Neural cell (in vitro differentiated cells): Measurements from ENCODE around the gene MATN3. TPM values are rescaled to one million over a fixed set of nuclear protein-coding genes. Genes with fewer than 3 reads are reported as not detected.

Experiments
- H2AFZ ChIP-seq: fragments of 200-600, 300-800 bp; sonication (generic), shearing (Covaris generic); 2 replicates; pipeline ENCODE4 v1.6.0; 2014; ENCODE audit warnings: low read depth, mild to moderate bottlenecking, antibody characterized with exemption, low read length, moderate library complexity
- H3F3A ChIP-seq: fragments of 200-600 bp; shearing (Covaris generic); 2 replicates; pipeline ENCODE4 v1.6.1; 2016; ENCODE audit warnings: mild to moderate bottlenecking, moderate library complexity, mixed read lengths, antibody characterized with exemption, low read length; ENCODE audit not compliant: insufficient read depth, poor library complexity, severe bottlenecking
- H3K27ac ChIP-seq: fragments of 200-600, 300-800 bp; sonication (generic), shearing (Covaris generic); 2 replicates; pipeline ENCODE4 v1.5.1; 2014; ENCODE audit warnings: mild to moderate bottlenecking, low read length, moderate library complexity
- H3K27me3 ChIP-seq: fragments of 300-800, 200-600 bp; sonication (generic), shearing (Covaris generic); 2 replicates; pipeline ENCODE4 v1.6.0; 2014; ENCODE audit warnings: mild to moderate bottlenecking, low read depth, low read length, moderate library complexity; ENCODE audit not compliant: insufficient read depth
- H3K36me3 ChIP-seq: fragments of 300-800, 200-600 bp; sonication (generic), shearing (Covaris generic); 2 replicates; pipeline ENCODE4 v1.5.1; 2014; ENCODE audit warnings: mild to moderate bottlenecking, antibody characterized with exemption, low read length, moderate library complexity; ENCODE audit not compliant: insufficient read depth
- H3K4me2 ChIP-seq: fragments of 300-800, 200-600 bp; sonication (generic), shearing (Covaris generic); 2 replicates; pipeline ENCODE4 v1.6.0; 2014; ENCODE audit warnings: mild to moderate bottlenecking, low read length
- H3K4me3 ChIP-seq: fragments of 300-800, 200-600 bp; sonication (generic), shearing (Covaris generic); 2 replicates; pipeline ENCODE4 v1.5.1; 2014; ENCODE audit warnings: mild to moderate bottlenecking, low read length, moderate library complexity
- H3K79me2 ChIP-seq: fragments of 200-600 bp; shearing (Covaris generic); replicated peaks from 2 replicates; pipeline ENCODE4 v1.6.0; 2014; ENCODE audit warnings: mild to moderate bottlenecking, low read length, moderate library complexity; ENCODE audit not compliant: insufficient read depth
- H3K9ac ChIP-seq: fragments of 300-800, 200-600 bp; sonication (generic), shearing (Covaris generic); 2 replicates; pipeline ENCODE4 v1.6.1; 2016; ENCODE audit warnings: mild to moderate bottlenecking, low read length, mixed read lengths
- H3K9me2 ChIP-seq: fragments of 200-600 bp; shearing (Covaris generic); 2 replicates; pipeline ENCODE4 v1.6.1; 2016; ENCODE audit warnings: mild to moderate bottlenecking, low read length, mixed read lengths; ENCODE audit not compliant: insufficient read depth
- H3K9me3 ChIP-seq: fragments of 200-600, 300-800 bp; sonication (generic), shearing (Covaris generic); 2 replicates; pipeline ENCODE4 v1.6.1; 2016; ENCODE audit warnings: mild to moderate bottlenecking, mixed run types, low read length, moderate library complexity, mixed read lengths
- H4K20me1 ChIP-seq: fragments of 200-600 bp; shearing (Covaris generic); 2 replicates; pipeline ENCODE4 v1.6.1; 2016; ENCODE audit warnings: mild to moderate bottlenecking, mixed run types; ENCODE audit not compliant: insufficient read depth
- CTCF ChIP-seq: fragments of 450-650 bp; IDR thresholded peaks from 2 replicates; pipeline ENCODE4 v1.5.1; 2014; ENCODE audit warnings: antibody characterized with exemption, mild to moderate bottlenecking, moderate library complexity; ENCODE audit not compliant: poor library complexity, severe bottlenecking
- EP300 ChIP-seq: fragments of 450-650 bp; conservative IDR thresholded peaks from 2 replicates; pipeline ENCODE4 v1.6.1; 2014; ENCODE audit warnings: antibody characterized with exemption, mild to moderate bottlenecking, moderate library complexity; ENCODE audit not compliant: poor library complexity, severe bottlenecking
- EZH2 ChIP-seq: fragments of 200-600, 300-800 bp; shearing (Covaris generic), sonication (generic); IDR thresholded peaks from 2 replicates; pipeline ENCODE4 v1.6.1; 2014; ENCODE audit warnings: antibody characterized with exemption, low read length, borderline replicate concordance, mild to moderate bottlenecking; ENCODE audit not compliant: insufficient read depth, poor library complexity, severe bottlenecking
- MXI1 ChIP-seq: fragments of 450-650 bp; conservative IDR thresholded peaks from 2 replicates; pipeline ENCODE4 v1.6.1; 2014; ENCODE audit warnings: antibody characterized with exemption, mild to moderate bottlenecking; ENCODE audit not compliant: poor library complexity, severe bottlenecking
- POLR2AphosphoS5 ChIP-seq: IDR thresholded peaks from 2 replicates; pipeline ENCODE4 v1.6.1; 2012
- RAD21 ChIP-seq: fragments of 450-650 bp; conservative IDR thresholded peaks from 2 replicates; pipeline ENCODE4 v1.6.1; 2014; ENCODE audit warnings: antibody characterized with exemption, mild to moderate bottlenecking, moderate library complexity
- REST ChIP-seq: IDR thresholded peaks from 2 replicates; pipeline ENCODE4 v1.6.1; 2012; ENCODE audit warnings: borderline replicate concordance
- SMC3 ChIP-seq: fragments of 450-650 bp; conservative IDR thresholded peaks from 2 replicates; pipeline ENCODE4 v1.6.1; 2014; ENCODE audit warnings: antibody characterized with exemption, mild to moderate bottlenecking, moderate library complexity; ENCODE audit not compliant: poor library complexity
- TAF1 ChIP-seq: IDR thresholded peaks from 2 replicates; pipeline ENCODE4 v1.6.1; 2012; ENCODE audit warnings: low read depth
- polyA plus RNA-seq: library from polyadenylated mRNA; depleted of rRNA; stranded (reverse); fragments of >200 nt; gene quantifications from 2 replicates; pipeline ENCODE4 v1.2.3, GENCODE V29; 2014

Gene MATN3
- polyA plus RNA-seq, 1 donor from 2014 or later, result 0.90 TPM

DNA sequence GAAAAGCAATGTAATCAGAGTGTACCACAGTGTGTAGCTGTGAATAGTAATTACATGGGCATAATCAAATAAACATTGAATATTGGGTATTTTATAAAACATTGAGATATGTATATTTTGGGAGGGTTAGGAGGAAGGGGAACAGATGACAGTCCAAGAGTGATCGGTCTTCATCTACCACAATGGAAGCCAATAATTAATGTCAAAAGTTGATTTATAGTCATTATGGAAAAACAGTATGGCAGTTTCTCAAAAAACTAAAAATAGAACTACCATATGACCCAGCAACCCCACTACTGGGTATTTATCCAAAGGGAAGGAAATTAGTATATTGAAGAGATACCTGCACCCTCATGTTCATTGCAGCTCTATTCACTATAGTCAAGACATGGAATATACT is 44.8 kb upstream of the MATN3 start:
- Histone ChIP-seq H3K4me2 (no peak overlapping the region), H3K9ac (no peak overlapping the region), H3K27ac (no peak overlapping the region), H3K4me3 (no peak overlapping the region), H3F3A (no peaks in the 10 kb centered on the region), H3K79me2 (peaks cover 4% of the 10 kb centered on the region), H2AFZ (no peak overlapping the region), H3K9me2 (no peaks in the 10 kb centered on the region), H4K20me1 (no peaks in the 10 kb centered on the region), H3K9me3 (no peaks in the 10 kb centered on the region), H3K36me3 (no peaks in the 10 kb centered on the region), H3K27me3 (no peaks in the 10 kb centered on the region)
- no peak for TF ChIP-seq POLR2AphosphoS5
- TF ChIP-seq MXI1, result no peak
- no peak for TF ChIP-seq SMC3
- no peak for TF ChIP-seq REST

DNA sequence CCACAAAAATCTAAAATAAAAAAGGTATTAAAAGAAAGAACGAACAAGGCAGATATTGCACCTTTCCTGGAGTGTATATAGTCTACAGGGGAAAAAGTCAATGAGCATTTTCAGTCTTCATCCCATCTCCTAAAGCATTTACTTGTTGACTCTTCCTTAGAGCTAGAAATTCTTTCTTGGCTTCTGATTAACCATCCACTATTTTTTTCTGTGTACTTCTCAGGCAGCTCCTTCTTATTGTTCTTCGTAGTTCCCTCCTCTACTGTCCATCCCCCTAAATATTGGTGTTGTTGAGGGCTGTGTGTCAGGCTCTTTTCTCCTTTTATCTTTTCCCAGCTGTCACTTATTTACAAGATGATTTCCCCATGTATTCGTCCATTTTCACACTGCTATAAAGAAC is 42.5 kb upstream of the MATN3 start:
- Histone ChIP-seq H3K9me3 (no peaks in the 10 kb centered on the region), H4K20me1 (no peaks in the 10 kb centered on the region), H2AFZ (no peak overlapping the region), H3K79me2 (peaks cover 12% of the 10 kb centered on the region), H3K9ac (no peak overlapping the region), H3K4me2 (no peak overlapping the region), H3K4me3 (no peak overlapping the region), H3F3A (peaks cover 4% of the 10 kb centered on the region), H3K36me3 (no peaks in the 10 kb centered on the region), H3K27me3 (no peaks in the 10 kb centered on the region), H3K9me2 (no peaks in the 10 kb centered on the region), H3K27ac (no peak overlapping the region)
- no peak for TF ChIP-seq REST
- TF ChIP-seq EP300, result no peak
- no peak for TF ChIP-seq EZH2

DNA sequence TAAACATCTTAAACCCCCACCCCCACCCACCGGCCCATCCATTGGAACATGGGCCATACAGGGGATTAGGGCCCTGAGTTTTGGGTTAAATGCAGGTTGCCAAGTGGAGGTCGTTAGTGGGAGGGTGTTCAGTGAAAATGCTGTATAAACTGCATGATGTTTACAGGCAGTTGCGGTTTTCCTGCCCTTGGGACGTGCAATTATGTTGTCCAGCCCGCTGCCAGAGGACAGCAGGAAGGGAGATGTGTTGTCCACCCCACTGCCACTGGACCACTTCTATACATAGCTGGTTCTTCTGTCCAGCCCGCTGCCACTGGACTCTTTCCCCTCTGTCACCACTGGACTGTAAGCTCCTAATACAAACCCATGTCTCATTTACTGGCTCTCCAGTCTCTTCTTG is 41.7 kb upstream of the MATN3 start:
- no peak overlapping the region for H2AFZ ChIP-seq
- H3K27ac ChIP-seq, result no peak overlapping the region
- H3K27me3 ChIP-seq, result no peaks in the 10 kb centered on the region
- TF ChIP-seq SMC3, result no peak
- TF ChIP-seq REST, result no peak
- no peak for TF ChIP-seq MXI1
- TF ChIP-seq RAD21, result no peak
- no peak for TF ChIP-seq EP300
- TF ChIP-seq CTCF, result no peak
- TF ChIP-seq EZH2, result no peak
- no peak for TF ChIP-seq TAF1
- TF ChIP-seq POLR2AphosphoS5, result no peak
- no peak overlapping the region for H3K4me3 ChIP-seq
- no peaks in the 10 kb centered on the region for H3K9me3 ChIP-seq
- H3K9ac ChIP-seq, result no peak overlapping the region
- peaks cover 4% of the 10 kb centered on the region for H3F3A ChIP-seq
- H4K20me1 ChIP-seq, result no peaks in the 10 kb centered on the region
- no peaks in the 10 kb centered on the region for H3K9me2 ChIP-seq
- no peaks in the 10 kb centered on the region for H3K36me3 ChIP-seq
- H3K4me2 ChIP-seq, result no peak overlapping the region
- peaks cover 20% of the 10 kb centered on the region for H3K79me2 ChIP-seq
